HG03039 (cell line): ENCODE results near the gene CACNA1F.
A peak's percentile ranks its signal among the peaks of the same experiment; 100 is the strongest.

Source experiments
- ATAC-seq: cut with Tn5 transposase; IDR thresholded peaks from one replicate; pipeline ENCODE4 v1.9.1; 2021; ENCODE audit warnings: mild to moderate bottlenecking, moderate library complexity; ENCODE audit not compliant: unreplicated experiment

The CACNA1F gene

GRCh38 chrX:49202022-49202421 lies 31.1 kb downstream of the CACNA1F start:
- ATAC-seq, result no peak

DNA sequence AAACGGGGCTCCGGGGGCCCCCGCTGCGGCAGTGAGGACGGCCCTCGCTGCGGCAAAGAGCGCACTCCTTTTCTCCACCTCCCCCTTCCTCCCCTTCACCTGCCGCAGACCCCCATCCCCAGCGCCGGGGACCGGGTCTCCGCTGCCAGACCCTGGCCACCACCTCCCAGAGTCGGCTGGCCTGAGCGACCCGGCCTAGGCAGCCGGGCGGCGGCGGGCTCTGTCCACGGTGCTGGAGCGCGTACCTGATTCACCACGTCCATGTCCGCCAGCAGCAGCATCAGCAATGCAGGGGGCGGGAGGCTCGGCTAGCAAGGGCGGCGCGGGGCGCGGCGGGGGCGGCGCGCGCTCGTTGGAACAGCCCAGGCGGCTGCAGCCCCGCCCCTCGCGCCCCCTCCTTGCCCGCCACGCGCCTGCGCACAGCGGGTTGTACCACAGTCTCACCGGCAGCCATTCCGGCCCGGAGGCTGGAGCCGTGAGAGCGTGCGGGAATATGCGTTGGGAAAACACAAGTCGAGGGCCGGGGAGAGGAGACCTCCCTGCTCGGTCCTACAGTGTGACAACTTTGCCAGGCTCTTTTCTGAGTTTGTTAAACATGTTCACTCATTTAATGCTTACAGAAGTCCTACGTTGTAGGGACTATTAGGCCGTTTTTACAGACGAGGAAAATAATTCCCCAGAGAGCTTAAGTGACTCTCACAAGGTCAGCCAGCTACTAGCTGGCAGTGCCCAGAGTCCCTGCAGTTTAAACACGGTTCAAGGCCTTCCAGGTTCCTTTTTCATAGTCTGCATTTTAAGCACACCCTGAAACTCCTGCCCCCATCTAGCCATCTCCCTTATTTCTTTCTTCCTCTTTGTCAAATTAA lies 33.0 kb downstream of the CACNA1F start, which contains the start of gene SYP:
Gene SYP, minus strand, starts transcription at position 288 of the 866 bp plus-strand sequence. Its CDS starts 7 bp downstream, at position 281.
- peak; percentile 95 for ATAC-seq

- ATAC-seq, result no peak
These were observed 33.9 kb downstream of the CACNA1F start for GRCh38 chrX:49199315-49199595.

DNA sequence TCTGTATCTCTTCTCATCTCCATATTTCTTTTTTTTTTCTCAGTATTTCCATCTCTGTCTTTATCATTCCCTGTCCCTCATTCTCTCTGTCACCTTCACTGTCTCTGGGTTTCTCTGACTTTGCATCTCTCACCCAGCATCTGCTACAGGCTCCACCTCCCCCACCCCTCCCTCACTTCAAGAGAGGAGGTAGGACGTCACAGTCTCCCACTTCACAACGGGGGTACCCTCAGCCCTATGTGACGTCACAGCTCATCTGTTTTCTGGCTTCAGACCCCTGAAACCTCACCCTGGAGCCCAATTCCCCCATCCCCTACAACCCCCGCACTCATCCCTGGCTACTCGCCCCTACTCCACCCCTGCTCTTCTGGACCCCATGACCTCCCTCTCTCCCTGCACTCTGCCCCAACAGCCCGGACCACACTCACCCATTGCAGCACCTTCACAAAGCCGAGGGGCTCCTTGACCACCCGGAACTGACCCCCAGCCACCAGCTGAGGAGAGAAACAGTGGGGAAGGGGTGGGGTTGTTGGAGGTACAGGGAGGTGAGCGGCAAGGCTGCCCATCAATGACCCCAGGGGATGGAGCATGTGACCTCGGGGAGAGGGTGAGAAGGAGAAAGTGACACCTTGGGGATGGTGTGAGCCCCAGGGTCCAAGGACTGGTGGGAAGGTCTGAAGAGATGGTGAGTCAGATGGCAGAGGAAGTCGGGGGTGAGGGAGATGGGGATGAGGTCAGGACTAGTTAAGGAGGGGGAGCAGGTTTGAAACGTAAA lies 34.4 kb downstream of the CACNA1F start:
- ATAC-seq, result no peak

DNA sequence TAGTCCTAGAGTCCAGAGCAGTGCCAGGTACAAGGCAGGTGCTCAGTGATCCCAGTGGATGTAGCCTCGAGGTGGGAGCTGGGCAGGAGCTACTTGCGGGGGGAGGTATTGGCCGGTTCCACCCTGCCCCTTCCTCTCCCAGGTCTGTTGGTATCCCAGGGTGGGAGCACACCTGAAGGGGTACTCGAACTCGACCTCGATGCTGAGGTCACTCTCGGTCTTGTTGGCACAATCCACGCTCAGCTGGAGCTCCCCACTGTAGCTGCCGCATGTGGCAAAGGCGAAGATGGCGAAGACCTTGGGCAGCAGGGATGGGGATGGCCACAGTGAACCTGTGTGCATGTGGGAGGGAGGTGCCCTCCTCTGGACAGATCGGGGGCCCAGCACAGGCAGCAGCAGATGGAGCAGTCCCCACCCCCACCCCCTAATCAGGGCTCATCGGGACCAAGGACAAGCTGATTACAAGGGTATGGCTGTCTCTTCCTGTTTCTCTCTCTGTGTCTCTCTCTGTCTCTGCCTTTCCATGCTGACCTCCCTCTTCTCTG lies 35.5 kb downstream of the CACNA1F start:
- no peak for ATAC-seq

DNA sequence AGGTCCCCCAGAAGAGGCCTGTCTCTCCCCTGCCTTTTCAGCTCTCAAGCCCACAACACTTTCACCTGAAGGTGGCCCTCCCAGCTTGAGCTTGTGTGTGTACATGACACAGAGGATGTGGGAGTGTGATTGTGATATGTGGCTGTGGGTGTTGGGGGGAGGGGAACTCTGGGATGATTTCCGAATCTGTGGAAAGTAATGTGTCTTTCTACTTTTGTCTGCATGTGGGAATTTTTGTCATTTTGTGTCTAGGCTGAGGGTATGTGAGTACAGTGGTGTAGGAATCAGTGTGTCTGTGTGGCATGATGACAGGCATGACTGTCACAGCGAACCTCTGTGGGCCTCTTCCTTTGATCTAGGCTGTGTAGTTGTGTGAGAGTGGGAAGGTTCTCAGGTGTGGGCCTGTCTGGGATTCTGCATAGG lies 39.6 kb downstream of the CACNA1F start:
- no peak for ATAC-seq

GRCh38 chrX:49192722-49193328 lies 40.3 kb downstream of the CACNA1F start:
- ATAC-seq, result no peak

GRCh38 chrX:49191574-49192011 lies 41.5 kb downstream of the CACNA1F start:
- peak; percentile 2 for ATAC-seq

DNA sequence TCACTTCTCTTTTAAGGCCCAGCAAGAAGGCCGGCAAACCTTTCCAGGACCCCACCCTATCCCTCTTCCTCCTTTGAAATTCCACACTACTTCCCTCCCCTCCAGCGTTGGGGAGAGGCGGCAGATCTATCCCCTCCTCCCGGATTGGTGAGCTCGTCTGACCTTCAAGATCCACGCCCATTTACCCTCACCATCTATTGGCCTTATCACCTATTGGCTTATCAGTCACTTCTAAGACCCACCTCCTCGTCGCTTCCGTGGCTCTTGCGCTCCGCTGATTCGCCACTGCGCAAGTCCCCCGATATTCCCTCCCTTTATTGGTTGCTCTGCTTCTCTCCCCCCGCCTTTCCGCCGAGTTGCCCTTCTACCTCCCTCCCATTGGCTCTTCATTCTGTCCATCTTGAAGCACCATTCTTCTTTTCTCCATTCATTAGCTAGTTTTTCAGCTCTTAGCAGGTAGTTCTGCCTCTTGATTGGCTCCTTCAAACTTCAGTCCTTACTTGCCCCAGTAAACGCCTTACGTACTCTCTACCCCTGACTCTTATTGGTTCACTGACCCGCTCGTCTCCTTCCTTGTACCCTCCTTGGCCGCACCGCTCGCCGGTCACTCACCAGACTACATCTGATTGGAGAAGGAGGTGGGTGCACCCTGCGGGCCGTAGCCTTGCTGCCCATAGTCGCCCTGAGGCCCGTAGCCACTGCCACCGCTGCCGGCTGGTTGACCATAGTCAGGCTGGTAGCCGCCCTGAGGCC lies 42.1 kb downstream of the CACNA1F start:
- peak; percentile 85 for ATAC-seq

DNA sequence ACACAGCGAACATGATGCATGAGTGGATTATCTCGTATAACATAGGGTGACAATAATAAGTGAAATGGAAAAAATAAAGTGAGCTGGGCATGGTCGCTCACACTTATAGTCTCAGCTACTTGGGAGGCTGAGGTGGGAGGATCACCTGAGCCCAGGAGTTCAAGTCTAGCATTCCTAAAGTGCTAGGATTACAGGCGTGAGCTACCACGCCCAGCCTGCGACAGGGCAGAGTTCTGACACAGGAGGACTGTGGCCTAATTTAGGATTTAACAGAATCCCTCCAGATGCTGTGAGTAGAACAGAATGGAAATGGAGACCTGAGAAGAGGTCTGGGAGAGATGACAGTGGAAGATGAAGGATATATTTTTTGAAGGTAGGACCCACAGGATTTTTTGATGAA lies 43.5 kb downstream of the CACNA1F start:
- no peak for ATAC-seq

DNA sequence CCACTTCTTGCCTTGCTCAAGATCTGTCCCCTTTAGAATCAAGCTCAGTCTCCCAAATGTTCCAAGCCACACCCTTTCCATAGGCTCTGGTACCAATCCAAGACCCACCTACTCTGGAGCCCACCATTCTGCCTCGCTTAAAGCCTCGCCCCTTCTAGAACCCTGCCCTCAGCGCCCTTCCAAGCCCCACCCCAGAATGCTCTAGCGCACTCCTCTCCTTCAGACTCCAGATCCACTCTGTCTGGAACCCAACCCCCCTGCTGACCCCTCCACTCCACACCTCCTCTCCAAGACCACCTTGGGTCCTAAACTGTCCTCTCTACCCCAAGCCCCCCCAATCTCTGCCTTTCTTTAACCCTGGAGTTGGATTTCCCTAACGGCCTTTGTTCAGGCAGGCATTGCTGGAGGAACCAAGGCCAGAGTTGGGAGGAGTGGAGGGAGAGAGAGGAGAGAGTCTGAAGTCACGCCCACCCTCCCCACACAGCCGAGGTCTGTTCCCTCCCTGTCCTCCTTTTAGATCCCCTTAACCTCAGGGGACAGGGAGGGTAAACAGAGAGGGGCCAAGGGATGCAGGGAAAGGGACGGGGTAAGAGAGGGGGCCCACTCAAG lies 44.6 kb downstream of the CACNA1F start:
- no peak for ATAC-seq

GRCh38 chrX:49187526-49187925 lies 45.6 kb downstream of the CACNA1F start:
- ATAC-seq, result no peak

GRCh38 chrX:49187028-49187394 lies 46.1 kb downstream of the CACNA1F start:
- no peak for ATAC-seq

DNA sequence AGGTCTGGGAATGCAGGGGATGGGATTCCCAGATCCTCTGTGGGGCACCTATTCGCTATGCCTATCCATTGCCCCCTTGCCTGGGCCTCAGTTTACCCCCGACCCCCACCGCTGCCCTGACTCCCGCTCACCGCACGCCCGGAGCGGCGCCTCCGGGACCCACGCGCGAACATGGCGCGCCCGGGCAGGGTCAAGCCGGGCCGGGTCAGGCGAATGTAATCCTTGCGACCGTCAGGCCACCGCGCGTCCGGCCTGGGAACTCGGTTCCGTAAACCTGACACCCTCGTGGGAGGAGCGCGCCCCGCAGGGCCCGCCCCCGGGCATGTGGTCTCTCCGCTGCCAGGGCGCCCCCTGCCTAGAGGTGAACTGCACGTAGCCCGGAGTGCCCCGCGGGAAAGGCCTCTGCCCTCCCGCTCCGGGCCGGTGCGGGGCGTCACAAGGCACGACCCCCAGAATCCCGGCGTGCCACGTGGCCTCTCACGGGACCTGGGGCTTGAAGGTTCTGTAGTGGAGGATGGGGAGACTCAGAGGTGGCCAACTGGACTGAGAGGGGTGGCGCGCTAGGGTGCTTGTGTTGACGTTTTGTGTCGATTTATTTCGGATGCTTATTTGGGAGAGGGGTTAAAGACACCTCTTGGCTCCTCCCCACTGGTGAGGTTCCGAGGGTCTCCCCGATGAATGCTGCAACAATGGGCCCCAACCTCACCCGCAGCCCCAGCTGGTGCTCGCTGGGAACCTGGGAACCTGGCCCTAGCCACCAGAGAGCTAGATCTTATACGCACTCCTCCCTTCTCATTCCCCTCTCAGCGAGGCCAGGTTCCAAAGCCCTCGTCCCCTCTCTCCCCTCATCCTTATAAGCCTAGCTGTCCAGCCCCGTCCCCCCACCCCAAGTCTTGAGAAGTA lies 46.8 kb downstream of the CACNA1F start, which contains the start of gene PRICKLE3:
Gene PRICKLE3, minus strand, starts transcription at position 249 of the 903 bp plus-strand sequence. Its CDS starts 76 bp downstream, at position 173.
- peak; percentile 26 for ATAC-seq

DNA sequence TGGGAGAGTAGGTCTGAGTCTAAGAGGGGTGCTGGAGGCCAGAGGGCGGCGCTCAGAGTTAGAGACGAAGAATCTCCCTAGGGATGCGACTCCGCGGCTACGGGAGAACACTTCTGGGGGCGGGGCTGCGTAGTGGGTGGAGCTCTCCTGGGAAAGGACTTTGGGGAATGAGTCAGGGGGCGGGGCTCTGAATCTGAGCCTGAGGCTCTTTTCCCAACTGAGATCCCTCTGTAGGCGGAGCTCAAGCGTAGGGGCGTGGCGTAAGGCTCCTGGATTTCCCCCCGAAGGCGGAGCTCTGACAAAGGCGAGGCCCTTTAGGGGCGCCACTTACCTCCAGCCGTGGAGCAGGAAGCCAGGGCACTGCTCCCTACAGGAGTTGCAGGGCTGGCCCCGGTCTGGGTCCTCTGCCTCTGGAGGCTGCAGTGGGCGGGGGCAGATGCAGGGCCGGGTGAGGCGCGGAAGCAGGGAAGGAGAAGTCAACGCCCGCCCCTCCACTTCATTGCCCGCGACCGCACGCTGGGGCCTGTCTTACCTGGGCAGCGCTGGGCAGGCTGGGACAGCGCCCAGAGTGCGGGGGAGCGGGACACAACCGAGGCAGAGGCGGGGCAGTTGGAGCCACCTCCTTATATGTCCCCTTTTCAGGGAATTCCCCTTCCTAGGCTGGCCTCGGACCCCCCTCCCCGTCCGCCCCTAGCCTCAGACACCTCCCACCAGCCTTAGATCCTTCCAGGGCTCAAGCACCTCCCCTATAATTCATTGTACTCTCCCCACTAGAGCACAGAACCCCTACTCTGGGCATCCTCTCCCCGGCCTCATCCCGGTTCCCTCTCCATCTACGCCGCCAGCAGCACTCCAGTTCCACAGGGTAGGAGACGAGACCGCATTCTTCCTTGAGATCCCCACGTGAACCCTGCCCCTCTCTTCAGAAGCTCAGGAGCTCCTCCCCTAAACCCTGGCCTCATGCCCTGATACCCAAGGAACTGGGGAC lies 48.6 kb downstream of the CACNA1F start:
- no peak for ATAC-seq

- no peak for ATAC-seq
These were observed 49.3 kb downstream of the CACNA1F start for GRCh38 chrX:49183701-49184281.

GRCh38 chrX:49179358-49179757 lies 53.8 kb downstream of the CACNA1F start:
- no peak for ATAC-seq

- ATAC-seq, result no peak
These were observed 54.6 kb downstream of the CACNA1F start for GRCh38 chrX:49178537-49178936.
